MM.1S (cell line): ENCODE data around the gene RP2.

ENCODE experiments used
- DNase-seq: peaks from one replicate; pipeline ENCODE4 v3.0.0-alpha.2; 2015
- H2AFZ ChIP-seq: fragments of 300-600 bp; sonication (generic); 2 replicates; pipeline ENCODE4 v1.6.0; 2016; ENCODE audit warnings: antibody characterized with exemption, low read length
- H3F3A ChIP-seq: fragments of 300-600 bp; sonication (generic); 2 replicates; pipeline ENCODE4 v1.6.1; 2016; ENCODE audit warnings: mild to moderate bottlenecking, antibody characterized with exemption, low read length, moderate library complexity, mixed read lengths; ENCODE audit not compliant: insufficient read depth
- H3K27ac ChIP-seq: fragments of 300-600 bp; sonication (generic); 2 replicates; pipeline ENCODE4 v1.5.1; 2016; ENCODE audit warnings: mild to moderate bottlenecking, low read length
- H3K27me3 ChIP-seq: fragments of 300-600 bp; sonication (generic); replicated peaks from 2 replicates; pipeline ENCODE4 v1.6.0; 2016; ENCODE audit warnings: low read length; ENCODE audit not compliant: insufficient read depth
- H3K36me3 ChIP-seq: fragments of 300-600 bp; sonication (generic); replicated peaks from 2 replicates; pipeline ENCODE4 v1.6.1; 2016; ENCODE audit warnings: mild to moderate bottlenecking, low read length, mixed read lengths; ENCODE audit not compliant: insufficient read depth
- H3K4me1 ChIP-seq: fragments of 300-600 bp; sonication (generic); 2 replicates; pipeline ENCODE4 v1.6.1; 2016; ENCODE audit warnings: low read length, mixed read lengths
- H3K4me2 ChIP-seq: fragments of 300-600 bp; sonication (generic); 2 replicates; pipeline ENCODE4 v1.6.0; 2016; ENCODE audit warnings: low read depth, low read length
- H3K4me3 ChIP-seq: fragments of 300-600 bp; sonication (generic); 2 replicates; pipeline ENCODE4 v1.5.1; 2016; ENCODE audit warnings: low read length, mixed read lengths
- H3K79me2 ChIP-seq: fragments of 300-600 bp; sonication (generic); 2 replicates; pipeline ENCODE4 v1.6.1; 2016; ENCODE audit warnings: mixed run types, low read length, mixed read lengths
- H3K9ac ChIP-seq: fragments of 300-600 bp; sonication (generic); 2 replicates; pipeline ENCODE4 v1.6.1; 2016; ENCODE audit warnings: low read length, mixed read lengths
- H3K9me2 ChIP-seq: fragments of 300-600 bp; sonication (generic); replicated peaks from 2 replicates; pipeline ENCODE4 v1.6.1; 2016; ENCODE audit warnings: mild to moderate bottlenecking, low read length, mixed read lengths; ENCODE audit not compliant: insufficient read depth
- H3K9me3 ChIP-seq: fragments of 300-600 bp; sonication (generic); replicated peaks from 2 replicates; pipeline ENCODE4 v1.6.1; 2016; ENCODE audit warnings: mild to moderate bottlenecking, low read length, mixed read lengths; ENCODE audit not compliant: insufficient read depth
- H4K20me1 ChIP-seq: fragments of 300-600 bp; sonication (generic); 2 replicates; pipeline ENCODE4 v1.6.1; 2016; ENCODE audit warnings: mild to moderate bottlenecking, low read length, moderate library complexity, mixed read lengths; ENCODE audit not compliant: insufficient read depth
- CTCF ChIP-seq: fragments of 300-600 bp; sonication (generic); IDR thresholded peaks from 2 replicates; pipeline ENCODE4 v1.5.1; 2016; ENCODE audit warnings: antibody characterized with exemption, low read length, mixed read lengths
- EZH2 ChIP-seq: fragments of 300-600 bp; sonication (generic); optimal IDR thresholded peaks from 2 replicates; pipeline ENCODE3; 2017; ENCODE audit warnings: low read depth, mild to moderate bottlenecking, antibody characterized with exemption, low read length, mixed read lengths
- EZH2phosphoT487 ChIP-seq: fragments of 300-600 bp; sonication (generic); IDR thresholded peaks from 2 replicates; pipeline ENCODE4 v1.6.1; 2018; ENCODE audit warnings: antibody characterized with exemption, low read length

RP2 gene

GRCh38 chrX:46863072-46863471 lies 26.2 kb downstream of the RP2 start:
- TF ChIP-seq CTCF (no peak), EZH2 (no peak), EZH2phosphoT487 (no peak)
- Histone ChIP-seq H3K9me2 (no peaks in the 10 kb centered on the region), H3F3A (no peaks in the 10 kb centered on the region), H3K4me1 (no peaks in the 10 kb centered on the region), H3K27ac (no peak overlapping the region), H3K36me3 (no peaks in the 10 kb centered on the region), H2AFZ (no peak overlapping the region), H3K27me3 (no peaks in the 10 kb centered on the region), H3K9ac (no peak overlapping the region), H4K20me1 (no peaks in the 10 kb centered on the region), H3K4me2 (no peak overlapping the region), H3K9me3 (no peaks in the 10 kb centered on the region), H3K4me3 (no peak overlapping the region), H3K79me2 (no peaks in the 10 kb centered on the region)
- DNase-seq = no peak

GRCh38 chrX:46864606-46865005 lies 27.8 kb downstream of the RP2 start:
- Histone ChIP-seq H3K4me3 (no peak overlapping the region), H3K9ac (no peak overlapping the region), H3K4me1 (no peaks in the 10 kb centered on the region), H3K27me3 (no peaks in the 10 kb centered on the region), H3K4me2 (no peak overlapping the region), H3F3A (no peaks in the 10 kb centered on the region), H2AFZ (no peak overlapping the region), H3K27ac (no peak overlapping the region), H3K79me2 (no peaks in the 10 kb centered on the region), H4K20me1 (no peaks in the 10 kb centered on the region), H3K9me3 (no peaks in the 10 kb centered on the region), H3K36me3 (no peaks in the 10 kb centered on the region), H3K9me2 (no peaks in the 10 kb centered on the region)
- no peak for DNase-seq
- no peak for TF ChIP-seq EZH2phosphoT487
- no peak for TF ChIP-seq CTCF
- no peak for TF ChIP-seq EZH2

GRCh38 chrX:46865281-46865680 lies 28.4 kb downstream of the RP2 start:
- Histone ChIP-seq H3K79me2 (no peaks in the 10 kb centered on the region), H3K27ac (no peak overlapping the region), H3K9ac (no peak overlapping the region), H3K4me1 (no peaks in the 10 kb centered on the region), H3F3A (no peaks in the 10 kb centered on the region), H3K36me3 (no peaks in the 10 kb centered on the region), H3K4me2 (no peak overlapping the region), H3K9me2 (no peaks in the 10 kb centered on the region), H3K9me3 (no peaks in the 10 kb centered on the region), H4K20me1 (no peaks in the 10 kb centered on the region), H2AFZ (no peak overlapping the region), H3K27me3 (no peaks in the 10 kb centered on the region), H3K4me3 (no peak overlapping the region)
- TF ChIP-seq EZH2 = no peak
- no peak for TF ChIP-seq CTCF
- TF ChIP-seq EZH2phosphoT487 = no peak
- no peak for DNase-seq
